ENCODE data around the gene DGKD.
A peak's percentile ranks its signal among the peaks of the same experiment; 100 is the strongest.
"Not testable (repeated sequence)": the region's sequence is repeated elsewhere in the genome, so short reads cannot be mapped to it uniquely, and the experiment has no call there.

The DGKD gene

DNA sequence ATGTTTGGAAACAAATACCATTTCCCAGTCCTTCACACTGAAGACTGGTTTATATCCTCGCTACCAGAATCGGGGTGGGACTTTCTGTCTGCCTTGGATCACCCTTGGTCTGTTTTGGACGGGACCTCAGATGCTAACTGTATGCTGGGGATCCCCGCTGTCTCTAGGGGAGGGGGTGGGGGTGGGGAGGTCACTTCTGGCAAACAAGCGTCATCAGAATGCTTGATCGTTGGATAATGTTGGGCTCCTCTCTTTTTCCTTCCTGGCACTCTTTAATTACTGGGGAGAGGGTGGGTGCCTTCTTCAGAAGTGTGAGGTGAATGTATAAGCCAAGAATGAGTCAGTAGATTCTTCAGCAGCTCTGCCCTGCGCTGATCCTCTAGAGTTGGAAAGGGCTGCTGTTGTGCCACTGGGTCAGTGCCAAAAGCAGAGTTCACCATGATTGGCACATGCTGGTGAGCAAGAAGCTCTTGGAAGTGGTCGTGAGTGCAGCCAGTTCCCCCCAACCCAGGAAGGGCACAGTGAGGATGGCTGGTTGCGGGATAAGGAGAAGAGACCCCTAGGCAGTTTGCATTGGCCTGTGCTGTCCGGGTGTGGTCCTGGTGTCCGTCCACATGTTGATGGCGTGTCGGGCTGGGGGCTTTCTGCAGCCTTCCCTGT, 32.2 kb downstream of the DGKD start:
- DNase-seq (ENCODE audit: low read depth) = no peak

- no peak for DNase-seq (ENCODE audit: low read depth)
These were observed 32.9 kb downstream of the DGKD start for GRCh38 chr2:233387225-233387624.

- peak; percentile 72 for DNase-seq (ENCODE audit: low read depth)
These were observed 33.6 kb downstream of the DGKD start for GRCh38 chr2:233387667-233388528.

- DNase-seq (ENCODE audit: low read depth) = no peak
These were observed 35.4 kb downstream of the DGKD start for GRCh38 chr2:233389601-233390125.

DNA sequence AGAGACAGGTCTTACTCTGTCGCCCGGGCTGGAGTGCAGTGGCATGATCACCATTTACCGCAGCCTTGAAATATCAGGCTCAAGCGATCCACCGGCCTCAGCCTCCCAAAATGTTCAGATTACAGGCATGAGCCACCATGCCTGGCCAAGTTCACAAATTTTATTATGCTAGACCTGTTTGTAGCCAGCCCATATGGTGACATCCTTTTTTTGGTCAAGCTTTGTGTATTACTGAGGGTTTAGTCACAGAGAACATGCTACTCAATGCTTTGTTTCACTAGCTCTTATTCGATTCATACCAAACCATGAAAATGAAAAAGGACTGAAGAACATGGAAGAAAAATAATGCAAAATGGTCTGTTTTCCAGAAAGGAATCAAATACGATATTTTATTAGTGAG, 41.4 kb downstream of the DGKD start:
- DNase-seq (ENCODE audit: low read depth) = no peak

DNA sequence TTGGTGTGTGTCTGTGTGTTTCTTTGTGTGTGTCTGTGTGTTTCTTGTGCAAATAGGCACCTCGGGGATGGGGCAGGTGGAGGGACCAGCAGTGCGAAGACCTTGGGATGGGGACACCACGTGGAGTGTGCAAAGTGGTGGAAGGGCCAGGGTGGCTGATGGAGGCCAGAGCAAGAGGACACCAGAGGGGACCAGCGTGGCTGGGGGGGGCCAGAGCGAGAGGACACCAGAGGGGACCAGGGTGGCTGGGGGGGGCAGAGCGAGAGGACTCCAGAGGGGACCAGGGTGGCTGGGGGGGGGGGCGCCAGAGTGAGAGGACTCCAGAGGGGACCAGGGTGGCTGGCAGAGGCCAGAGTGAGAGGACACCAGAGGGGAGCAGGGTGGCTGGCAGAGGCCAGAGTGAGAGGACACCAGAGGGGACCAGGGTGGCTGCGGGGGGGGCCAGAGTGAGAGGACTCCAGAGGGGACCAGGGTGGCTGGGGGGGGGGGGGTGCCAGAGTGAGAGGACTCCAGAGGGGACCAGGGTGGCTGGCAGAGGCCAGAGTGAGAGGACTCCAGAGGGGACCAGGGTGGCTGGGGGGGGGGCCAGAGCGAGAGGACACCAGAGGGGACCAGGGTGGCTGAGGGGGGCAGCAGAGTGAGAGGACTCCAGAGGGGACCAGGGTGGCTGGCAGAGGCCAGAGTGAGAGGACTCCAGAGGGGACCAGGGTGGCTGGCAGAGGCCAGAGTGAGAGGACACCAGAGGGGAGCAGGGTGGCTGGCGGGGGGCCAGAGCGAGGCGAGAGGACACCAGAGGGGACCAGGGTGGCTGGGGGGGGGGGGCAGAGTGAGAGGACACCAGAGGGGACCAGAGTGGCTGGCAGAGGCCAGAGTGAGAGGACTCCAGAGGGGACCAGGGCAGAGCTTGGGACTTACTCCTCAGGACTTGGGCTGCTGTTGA, 42.7 kb downstream of the DGKD start:
- DNase-seq (ENCODE audit: low read depth) = not testable (repeated sequence)

GRCh38 chr2:233399306-233400225, 45.3 kb downstream of the DGKD start:
- no peak for DNase-seq (ENCODE audit: low read depth)

DNA sequence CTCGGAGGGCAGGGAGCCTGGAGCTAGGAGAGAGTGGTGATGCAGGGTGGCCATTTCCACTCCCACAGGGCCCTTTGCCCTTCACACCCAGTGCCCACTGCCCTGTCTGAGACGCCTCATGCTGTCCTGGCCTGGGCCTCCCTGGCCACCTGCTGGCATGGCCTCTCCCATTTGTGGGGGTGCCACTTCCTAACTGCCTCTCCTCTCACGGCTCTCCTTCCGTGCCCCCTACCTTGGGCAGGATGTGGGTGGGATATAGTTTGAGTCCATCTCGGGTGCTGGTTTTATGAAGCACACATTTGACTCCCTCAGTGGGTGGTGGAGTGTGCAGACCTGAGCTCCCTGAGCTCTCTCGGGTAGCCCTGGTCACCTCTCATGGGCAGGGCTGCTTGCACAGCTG, 46.0 kb downstream of the DGKD start:
- no peak for DNase-seq (ENCODE audit: low read depth)

DNA sequence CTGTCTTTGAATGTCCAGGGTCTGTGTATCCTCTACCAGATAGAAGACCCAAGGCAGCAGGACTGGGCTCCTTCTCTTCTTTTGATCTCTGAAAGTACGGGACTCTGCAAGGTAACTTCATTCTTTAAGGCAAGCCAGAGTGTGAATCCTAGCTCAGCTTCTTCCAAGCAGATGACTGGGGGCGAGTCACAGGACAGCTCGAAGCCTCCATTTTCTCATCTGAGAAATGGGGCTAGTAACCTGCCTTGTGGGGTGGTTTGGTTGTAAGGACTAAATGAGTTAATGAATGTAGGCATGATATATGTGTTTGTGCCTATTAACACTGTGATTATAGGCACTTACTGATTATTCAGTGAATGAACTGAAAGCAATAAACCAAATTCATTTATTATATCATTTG, 46.7 kb downstream of the DGKD start:
- DNase-seq (ENCODE audit: low read depth) = no peak

DNA sequence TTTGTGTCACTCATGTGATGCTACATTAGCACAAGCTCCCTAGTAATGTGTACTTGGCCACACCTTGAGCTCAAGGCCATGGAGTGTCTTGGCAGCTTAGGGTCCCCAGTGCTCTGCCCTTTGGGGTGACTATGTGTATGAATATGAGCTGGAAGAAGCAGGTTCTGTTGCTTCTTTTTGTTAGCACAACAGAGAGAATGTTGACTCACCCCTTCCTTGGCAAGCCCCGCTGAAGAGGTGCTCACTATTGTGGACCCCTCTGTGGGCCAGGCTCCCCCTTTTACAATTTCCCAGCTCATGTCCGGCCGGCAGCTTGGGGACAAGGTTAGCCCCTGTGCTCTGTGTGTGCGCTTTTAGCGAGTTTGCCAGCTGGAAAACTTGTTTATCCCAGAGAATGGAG, 48.1 kb downstream of the DGKD start:
- DNase-seq (ENCODE audit: low read depth) = no peak

- DNase-seq (ENCODE audit: low read depth) = no peak
These were observed 48.5 kb downstream of the DGKD start for GRCh38 chr2:233402789-233403188.

- DNase-seq (ENCODE audit: low read depth) = no peak
These were observed 49.9 kb downstream of the DGKD start for GRCh38 chr2:233404222-233404621.

DNA sequence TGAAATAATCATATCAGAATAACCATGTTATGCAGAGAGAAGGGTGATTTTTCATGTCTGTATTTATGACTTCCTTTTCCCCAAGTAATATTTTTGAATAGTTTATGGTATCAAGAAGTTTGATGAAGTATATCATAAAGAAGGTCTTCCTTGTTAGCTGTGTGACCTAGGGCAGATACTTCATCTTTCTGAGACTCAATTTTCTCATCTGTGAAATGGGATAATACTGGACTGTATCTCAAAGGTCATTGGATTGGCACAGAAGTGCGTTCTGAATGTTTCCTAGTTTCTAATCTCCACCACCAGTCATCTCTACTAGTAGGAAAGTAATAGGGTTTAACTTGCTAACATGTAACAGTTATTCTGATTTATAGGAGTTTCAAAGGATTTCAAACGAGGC, 52.6 kb downstream of the DGKD start:
- no peak for DNase-seq (ENCODE audit: low read depth)

DNA sequence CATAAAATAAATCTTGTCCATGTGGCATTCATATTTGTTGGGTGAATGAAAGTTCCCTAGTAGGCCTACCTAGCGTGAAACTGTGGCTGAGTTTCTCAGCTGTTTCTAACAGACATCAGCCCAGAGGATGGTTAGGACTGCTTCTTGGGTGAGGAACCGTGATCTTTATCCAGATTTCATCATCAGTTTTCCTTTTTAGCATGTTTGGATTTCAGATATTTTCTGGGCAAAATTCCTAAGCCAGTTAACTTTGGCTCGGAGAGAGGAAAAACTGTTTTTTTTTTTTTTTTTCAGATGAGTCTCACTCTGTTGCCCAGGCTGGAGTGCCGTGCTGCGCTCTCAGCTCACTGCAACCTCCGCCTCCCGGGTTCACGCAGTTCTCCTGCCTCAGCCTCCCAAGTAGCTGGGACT, 53.5 kb downstream of the DGKD start:
- DNase-seq (ENCODE audit: low read depth) = no peak

GRCh38 chr2:233408366-233409285, 54.3 kb downstream of the DGKD start:
- DNase-seq (ENCODE audit: low read depth) = no peak

DNA sequence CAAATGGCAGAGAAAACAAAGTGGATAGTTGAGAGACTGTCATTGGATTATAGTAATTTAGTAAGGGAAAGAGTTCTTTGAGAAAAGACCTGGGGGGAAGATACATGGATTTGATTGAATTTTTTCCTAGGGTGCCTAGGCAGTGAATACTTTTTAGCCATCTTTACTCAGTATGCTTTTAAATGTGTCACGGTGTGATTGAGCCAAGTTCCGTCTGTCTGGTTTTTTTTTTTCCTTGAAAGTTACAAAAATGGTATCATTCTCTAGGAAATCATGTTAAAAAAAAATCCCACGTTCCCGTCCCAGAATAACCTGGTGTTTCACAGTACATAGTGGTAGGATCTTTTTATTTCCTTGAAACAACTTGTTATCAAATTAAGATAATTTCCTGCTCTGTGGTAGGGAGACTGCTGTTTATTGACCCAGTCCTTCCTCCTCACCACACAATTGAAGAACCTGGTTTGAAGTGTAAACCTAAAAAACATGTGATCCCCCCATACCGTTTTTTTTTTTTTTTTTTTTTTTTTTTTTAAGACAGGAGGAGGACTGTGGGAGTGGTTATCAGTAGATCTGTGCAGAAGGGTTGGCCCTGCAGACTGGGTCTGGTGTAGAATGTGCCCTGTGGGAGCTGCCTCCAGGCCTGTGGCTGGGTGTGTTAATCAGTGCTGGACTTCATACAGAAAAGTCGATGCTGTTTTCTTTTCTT, 55.1 kb downstream of the DGKD start:
- DNase-seq (ENCODE audit: low read depth) = no peak

DNA sequence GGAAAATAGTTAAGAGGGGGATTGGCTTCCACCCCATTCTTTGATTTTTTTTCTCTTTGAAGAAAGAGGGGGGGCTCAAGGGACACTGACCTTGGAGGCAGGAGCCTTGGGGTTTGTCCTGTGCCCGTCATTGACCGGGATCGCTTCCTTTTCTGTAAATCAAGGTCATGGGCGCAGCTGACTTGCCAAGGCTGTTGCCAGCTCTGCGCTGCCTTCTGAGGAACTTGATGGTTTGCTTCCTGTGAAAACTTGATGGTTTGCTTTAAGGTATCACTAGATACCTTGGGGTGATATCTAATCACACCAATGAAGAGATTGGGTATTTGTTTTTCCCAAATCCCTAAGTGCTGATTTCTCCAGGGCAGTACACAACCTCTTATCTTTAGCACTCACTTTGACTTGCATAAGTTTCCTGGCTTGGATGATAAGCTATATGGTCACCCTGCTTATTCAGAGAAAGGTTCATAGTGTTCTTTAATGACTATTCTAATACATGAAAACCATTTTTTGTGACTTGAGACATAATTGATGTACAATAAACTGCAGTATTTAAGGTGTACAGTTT, 56.0 kb downstream of the DGKD start:
- no peak for DNase-seq (ENCODE audit: low read depth)

- DNase-seq (ENCODE audit: low read depth) = no peak
These were observed 56.9 kb downstream of the DGKD start for GRCh38 chr2:233411162-233411561.

DNA sequence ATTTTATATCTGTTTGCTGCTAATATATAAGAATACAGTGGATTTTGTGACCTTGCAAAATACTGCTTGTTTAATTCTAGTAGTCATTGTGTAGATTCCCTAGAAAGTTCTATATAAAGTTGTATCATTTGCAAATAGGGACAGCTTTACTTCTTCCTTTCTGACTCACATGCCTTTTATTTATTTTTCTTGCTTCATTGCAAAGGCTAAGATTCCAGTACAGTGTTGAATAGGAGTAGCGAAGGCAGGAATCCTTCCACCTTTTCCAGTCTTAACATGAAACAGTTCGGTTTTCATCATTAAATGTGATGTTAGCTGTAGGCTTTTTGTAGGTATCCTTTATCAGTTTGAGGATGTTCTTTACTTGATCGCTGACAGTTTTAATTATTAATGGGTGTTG, 58.1 kb downstream of the DGKD start:
- DNase-seq (ENCODE audit: low read depth) = no peak
